Glutamatergic neuron (in vitro differentiated cells): ENCODE results near the gene TMEM108. TPM values are rescaled to one million over a fixed set of nuclear protein-coding genes. Genes with fewer than 3 reads are reported as not detected.

Source experiments
- DNase-seq: peaks from one replicate; pipeline ENCODE4 v3.0.0; 2022
- H3K27ac Mint-ChIP-seq: one replicate; pipeline ENCODE4 v1.8.0; 2020; ENCODE audit warnings: mild to moderate bottlenecking, mixed read lengths, inconsistent platforms; ENCODE audit not compliant: unreplicated experiment
- H3K27me3 Mint-ChIP-seq: one replicate; pipeline ENCODE4 v1.8.0; 2020; ENCODE audit warnings: mild to moderate bottlenecking, moderate library complexity, mixed read lengths, inconsistent platforms; ENCODE audit not compliant: unreplicated experiment
- H3K36me3 Mint-ChIP-seq: one replicate; pipeline ENCODE4 v1.8.0; 2020; ENCODE audit warnings: mild to moderate bottlenecking, mixed read lengths, inconsistent platforms; ENCODE audit not compliant: unreplicated experiment
- H3K4me1 Mint-ChIP-seq: one replicate; pipeline ENCODE4 v1.8.0; 2020; ENCODE audit warnings: mild to moderate bottlenecking, low read depth, mixed read lengths, inconsistent platforms; ENCODE audit not compliant: unreplicated experiment
- H3K4me3 Mint-ChIP-seq: one replicate; pipeline ENCODE4 v1.8.0; 2020; ENCODE audit warnings: mild to moderate bottlenecking, mixed read lengths, inconsistent platforms; ENCODE audit not compliant: unreplicated experiment
- H3K9me3 Mint-ChIP-seq: one replicate; pipeline ENCODE4 v1.8.0; 2020; ENCODE audit warnings: mild to moderate bottlenecking, moderate library complexity, mixed read lengths, inconsistent platforms; ENCODE audit not compliant: unreplicated experiment
- total RNA-seq: library from RNA; stranded (reverse); fragmentation: NEBNext Ultra II Directional; extraction: Animal tissue kit (Norgen Biotek cat#: 25700); gene quantifications from one replicate; pipeline ENCODE4 v1.2.1, GENCODE V29; 2021; ENCODE audit not compliant: unreplicated experiment
- TF ChIP-seq, protein P1 (sequence below): fragments of 200-600 bp; sonication (generic); IDR thresholded peaks from one replicate; pipeline ENCODE4 v1.5.0; 2021; ENCODE audit not compliant: partially characterized antibody, unreplicated experiment

TMEM108 gene
- total RNA-seq, 1 donor from 2014 or later, result 9.0 TPM

DNA sequence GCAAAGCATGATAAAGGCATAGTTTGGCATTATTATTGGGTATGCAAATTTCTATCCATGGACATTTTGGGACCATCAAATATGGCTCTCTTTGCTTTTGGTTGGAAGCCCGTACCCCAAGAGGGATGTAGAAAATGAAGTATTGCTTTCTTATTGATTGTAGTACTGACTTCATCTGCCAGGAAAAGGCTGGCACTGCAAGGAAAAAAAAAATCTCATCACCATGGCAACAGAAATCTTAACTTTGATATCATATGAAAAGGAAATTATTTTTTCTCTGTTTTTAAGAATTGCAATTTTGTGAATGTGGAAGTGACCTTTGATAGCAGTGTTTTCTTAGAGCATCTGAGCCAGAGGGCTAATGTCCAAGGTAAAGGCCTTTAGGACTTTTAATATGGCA, 151.7 kb downstream of the TMEM108 start:
- TF ChIP-seq, protein P1, sequence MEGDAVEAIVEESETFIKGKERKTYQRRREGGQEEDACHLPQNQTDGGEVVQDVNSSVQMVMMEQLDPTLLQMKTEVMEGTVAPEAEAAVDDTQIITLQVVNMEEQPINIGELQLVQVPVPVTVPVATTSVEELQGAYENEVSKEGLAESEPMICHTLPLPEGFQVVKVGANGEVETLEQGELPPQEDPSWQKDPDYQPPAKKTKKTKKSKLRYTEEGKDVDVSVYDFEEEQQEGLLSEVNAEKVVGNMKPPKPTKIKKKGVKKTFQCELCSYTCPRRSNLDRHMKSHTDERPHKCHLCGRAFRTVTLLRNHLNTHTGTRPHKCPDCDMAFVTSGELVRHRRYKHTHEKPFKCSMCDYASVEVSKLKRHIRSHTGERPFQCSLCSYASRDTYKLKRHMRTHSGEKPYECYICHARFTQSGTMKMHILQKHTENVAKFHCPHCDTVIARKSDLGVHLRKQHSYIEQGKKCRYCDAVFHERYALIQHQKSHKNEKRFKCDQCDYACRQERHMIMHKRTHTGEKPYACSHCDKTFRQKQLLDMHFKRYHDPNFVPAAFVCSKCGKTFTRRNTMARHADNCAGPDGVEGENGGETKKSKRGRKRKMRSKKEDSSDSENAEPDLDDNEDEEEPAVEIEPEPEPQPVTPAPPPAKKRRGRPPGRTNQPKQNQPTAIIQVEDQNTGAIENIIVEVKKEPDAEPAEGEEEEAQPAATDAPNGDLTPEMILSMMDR, result no peak
- no peaks in the 10 kb centered on the region for H3K4me1 Mint-ChIP-seq
- H3K36me3 Mint-ChIP-seq, result no peaks in the 10 kb centered on the region
- H3K4me3 Mint-ChIP-seq, result no peak overlapping the region
- no peaks in the 10 kb centered on the region for H3K27me3 Mint-ChIP-seq
- H3K27ac Mint-ChIP-seq, result no peak overlapping the region
- no peaks in the 10 kb centered on the region for H3K9me3 Mint-ChIP-seq
- no peak for DNase-seq

DNA sequence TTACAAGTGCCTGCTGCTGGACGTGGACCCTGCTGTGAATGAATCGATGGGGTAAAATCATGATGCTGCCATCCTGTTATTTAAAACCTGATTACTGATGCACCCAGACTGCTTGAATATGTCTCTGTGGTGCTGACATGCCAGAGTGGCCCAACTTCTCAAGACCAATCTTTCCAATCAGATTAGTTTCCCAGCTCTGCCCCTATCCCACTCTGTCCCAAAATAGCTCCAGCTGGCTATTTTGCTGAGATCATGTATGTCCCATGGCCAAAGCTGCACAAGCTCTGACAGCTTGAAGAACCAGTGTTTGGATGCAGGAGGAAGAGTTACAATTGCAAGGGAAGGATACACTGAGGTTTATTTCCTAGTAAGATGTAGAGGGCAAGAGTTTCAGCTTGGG, 153.6 kb downstream of the TMEM108 start:
- H3K4me3 Mint-ChIP-seq, result no peak overlapping the region

DNA sequence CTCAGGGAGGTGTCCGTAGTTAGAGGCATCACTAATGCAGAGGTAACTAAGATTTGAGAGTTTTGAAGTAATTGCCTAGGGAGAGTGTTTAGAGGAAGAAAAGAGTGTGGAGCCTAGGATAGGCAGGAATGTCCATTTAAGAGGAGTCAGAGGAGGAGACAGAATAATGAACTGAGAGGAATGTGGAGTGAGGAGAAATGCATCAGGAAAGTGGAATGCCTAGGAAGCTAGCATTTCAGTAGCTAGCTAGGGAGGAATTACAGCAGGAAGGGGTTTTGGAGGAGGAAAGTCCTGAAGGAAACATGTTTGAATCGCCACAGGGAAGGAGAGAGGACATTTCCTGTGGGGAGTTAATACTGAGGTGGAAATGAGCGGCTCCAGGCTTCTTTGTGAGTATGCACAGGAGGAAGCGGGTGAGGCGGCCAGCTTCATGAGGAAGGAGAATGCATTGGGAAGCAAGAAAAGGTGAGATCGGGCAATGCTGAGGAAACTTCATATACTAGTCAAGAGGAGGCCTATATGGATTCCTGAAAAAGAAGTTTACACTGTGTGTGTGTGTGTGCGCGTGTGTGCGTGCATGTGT, 154.3 kb downstream of the TMEM108 start:
- no peak overlapping the region for H3K27ac Mint-ChIP-seq
- no peak for DNase-seq
- no peaks in the 10 kb centered on the region for H3K9me3 Mint-ChIP-seq
- no peaks in the 10 kb centered on the region for H3K36me3 Mint-ChIP-seq
- no peak overlapping the region for H3K4me3 Mint-ChIP-seq
- H3K4me1 Mint-ChIP-seq, result no peaks in the 10 kb centered on the region
- no peaks in the 10 kb centered on the region for H3K27me3 Mint-ChIP-seq
- TF ChIP-seq, protein P1, result no peak

More for the DNA sequence above, 153.6 kb downstream of the TMEM108 start:
- no peak for DNase-seq
- Mint-ChIP-seq H3K9me3 (no peaks in the 10 kb centered on the region), H3K4me1 (no peaks in the 10 kb centered on the region), H3K27ac (no peak overlapping the region), H3K27me3 (no peaks in the 10 kb centered on the region), H3K36me3 (no peaks in the 10 kb centered on the region)
- TF ChIP-seq, protein P1, result no peak

DNA sequence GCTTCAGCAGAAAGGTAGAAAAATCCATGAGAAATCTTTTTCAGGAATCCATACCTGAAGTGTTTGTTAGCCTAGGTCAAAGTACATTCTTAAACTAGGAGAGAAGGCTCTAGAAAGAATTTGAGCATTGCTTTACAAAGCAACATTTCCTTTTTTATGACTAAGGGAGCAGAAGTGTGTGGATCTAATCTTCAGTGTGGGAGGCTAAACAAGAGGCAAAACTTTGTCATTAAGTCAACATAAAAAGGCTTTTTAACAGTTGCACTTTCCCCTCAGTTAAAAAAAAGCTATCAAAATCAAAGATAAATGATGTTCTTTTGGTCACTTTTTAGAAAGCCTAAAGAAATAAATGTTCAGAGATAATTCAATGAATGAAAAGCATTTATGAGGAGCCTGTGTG, 154.8 kb downstream of the TMEM108 start:
- H3K4me3 Mint-ChIP-seq, result no peak overlapping the region
- no peaks in the 10 kb centered on the region for H3K4me1 Mint-ChIP-seq
- H3K9me3 Mint-ChIP-seq, result no peaks in the 10 kb centered on the region
- TF ChIP-seq, protein P1, result no peak
- H3K27me3 Mint-ChIP-seq, result no peaks in the 10 kb centered on the region
- DNase-seq, result no peak
- H3K27ac Mint-ChIP-seq, result no peak overlapping the region
- no peaks in the 10 kb centered on the region for H3K36me3 Mint-ChIP-seq

DNA sequence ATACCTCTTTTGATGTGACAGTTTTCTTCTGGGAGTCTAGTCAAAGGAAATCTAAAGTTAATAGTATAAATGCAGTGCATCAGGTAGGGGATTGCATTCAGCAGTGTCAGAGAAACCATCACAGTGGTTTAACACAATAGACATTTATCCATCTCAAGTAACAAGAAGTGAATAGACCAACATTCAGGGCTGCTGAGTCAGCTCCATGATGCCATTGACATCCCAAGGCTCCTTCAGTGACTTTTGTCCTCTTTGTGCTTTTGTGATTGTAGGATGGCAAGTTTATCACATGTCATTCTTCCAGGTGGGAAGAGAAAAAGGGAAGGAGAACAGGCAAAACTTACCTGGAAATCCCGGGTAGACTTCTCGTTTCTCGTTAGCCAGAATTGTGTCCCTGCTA, 158.3 kb downstream of the TMEM108 start:
- Mint-ChIP-seq H3K4me3 (no peak overlapping the region), H3K36me3 (peaks cover 4% of the 10 kb centered on the region), H3K27ac (no peak overlapping the region), H3K9me3 (no peaks in the 10 kb centered on the region), H3K27me3 (no peaks in the 10 kb centered on the region), H3K4me1 (no peaks in the 10 kb centered on the region)
- no peak for DNase-seq
- TF ChIP-seq, protein P1, result no peak
